MM.1S (cell line): Measurements from ENCODE around the gene TBATA.

ENCODE experiments used
- DNase-seq: peaks from one replicate; pipeline ENCODE4 v3.0.0-alpha.2; 2015
- H2AFZ ChIP-seq: fragments of 300-600 bp; sonication (generic); 2 replicates; pipeline ENCODE4 v1.6.0; 2016; ENCODE audit warnings: antibody characterized with exemption, low read length
- H3F3A ChIP-seq: fragments of 300-600 bp; sonication (generic); 2 replicates; pipeline ENCODE4 v1.6.1; 2016; ENCODE audit warnings: mild to moderate bottlenecking, antibody characterized with exemption, low read length, moderate library complexity, mixed read lengths; ENCODE audit not compliant: insufficient read depth
- H3K27ac ChIP-seq: fragments of 300-600 bp; sonication (generic); 2 replicates; pipeline ENCODE4 v1.5.1; 2016; ENCODE audit warnings: mild to moderate bottlenecking, low read length
- H3K27me3 ChIP-seq: fragments of 300-600 bp; sonication (generic); replicated peaks from 2 replicates; pipeline ENCODE4 v1.6.0; 2016; ENCODE audit warnings: low read length; ENCODE audit not compliant: insufficient read depth
- H3K36me3 ChIP-seq: fragments of 300-600 bp; sonication (generic); replicated peaks from 2 replicates; pipeline ENCODE4 v1.6.1; 2016; ENCODE audit warnings: mild to moderate bottlenecking, low read length, mixed read lengths; ENCODE audit not compliant: insufficient read depth
- H3K4me1 ChIP-seq: fragments of 300-600 bp; sonication (generic); 2 replicates; pipeline ENCODE4 v1.6.1; 2016; ENCODE audit warnings: low read length, mixed read lengths
- H3K4me2 ChIP-seq: fragments of 300-600 bp; sonication (generic); 2 replicates; pipeline ENCODE4 v1.6.0; 2016; ENCODE audit warnings: low read depth, low read length
- H3K4me3 ChIP-seq: fragments of 300-600 bp; sonication (generic); 2 replicates; pipeline ENCODE4 v1.5.1; 2016; ENCODE audit warnings: low read length, mixed read lengths
- H3K79me2 ChIP-seq: fragments of 300-600 bp; sonication (generic); 2 replicates; pipeline ENCODE4 v1.6.1; 2016; ENCODE audit warnings: mixed run types, low read length, mixed read lengths
- H3K9ac ChIP-seq: fragments of 300-600 bp; sonication (generic); 2 replicates; pipeline ENCODE4 v1.6.1; 2016; ENCODE audit warnings: low read length, mixed read lengths
- H3K9me2 ChIP-seq: fragments of 300-600 bp; sonication (generic); replicated peaks from 2 replicates; pipeline ENCODE4 v1.6.1; 2016; ENCODE audit warnings: mild to moderate bottlenecking, low read length, mixed read lengths; ENCODE audit not compliant: insufficient read depth
- H3K9me3 ChIP-seq: fragments of 300-600 bp; sonication (generic); replicated peaks from 2 replicates; pipeline ENCODE4 v1.6.1; 2016; ENCODE audit warnings: mild to moderate bottlenecking, low read length, mixed read lengths; ENCODE audit not compliant: insufficient read depth
- H4K20me1 ChIP-seq: fragments of 300-600 bp; sonication (generic); 2 replicates; pipeline ENCODE4 v1.6.1; 2016; ENCODE audit warnings: mild to moderate bottlenecking, low read length, moderate library complexity, mixed read lengths; ENCODE audit not compliant: insufficient read depth
- EZH2 ChIP-seq: fragments of 300-600 bp; sonication (generic); optimal IDR thresholded peaks from 2 replicates; pipeline ENCODE3; 2017; ENCODE audit warnings: low read depth, mild to moderate bottlenecking, antibody characterized with exemption, low read length, mixed read lengths
- EZH2phosphoT487 ChIP-seq: fragments of 300-600 bp; sonication (generic); IDR thresholded peaks from 2 replicates; pipeline ENCODE4 v1.6.1; 2018; ENCODE audit warnings: antibody characterized with exemption, low read length
- TF ChIP-seq, protein P1 (sequence below): fragments of 300-600 bp; sonication (generic); IDR thresholded peaks from 2 replicates; pipeline ENCODE4 v1.5.1; 2016; ENCODE audit warnings: antibody characterized with exemption, low read length, mixed read lengths

TBATA gene

DNA sequence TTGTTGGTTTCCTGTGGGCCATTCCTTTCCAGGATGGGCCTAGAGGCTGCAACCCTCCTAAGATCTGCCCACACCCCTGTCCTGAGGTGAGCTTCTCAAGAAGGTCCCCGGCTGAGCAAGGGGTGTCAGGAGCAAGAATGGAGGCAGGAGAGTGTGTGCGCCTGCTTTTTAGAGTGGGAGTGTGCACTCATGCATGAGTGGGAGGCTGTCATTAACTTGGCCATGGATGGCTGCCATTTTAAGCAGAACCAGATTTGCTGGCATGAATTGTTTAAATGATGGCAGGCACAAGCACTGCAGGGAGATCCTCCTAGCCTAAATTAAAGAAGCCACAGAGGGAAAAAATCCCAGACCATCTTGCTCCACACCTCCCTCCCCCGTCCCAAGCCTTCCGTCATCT lies 27.6 kb upstream of the TBATA start:
- no peaks in the 10 kb centered on the region for H3F3A ChIP-seq
- TF ChIP-seq, protein P1, sequence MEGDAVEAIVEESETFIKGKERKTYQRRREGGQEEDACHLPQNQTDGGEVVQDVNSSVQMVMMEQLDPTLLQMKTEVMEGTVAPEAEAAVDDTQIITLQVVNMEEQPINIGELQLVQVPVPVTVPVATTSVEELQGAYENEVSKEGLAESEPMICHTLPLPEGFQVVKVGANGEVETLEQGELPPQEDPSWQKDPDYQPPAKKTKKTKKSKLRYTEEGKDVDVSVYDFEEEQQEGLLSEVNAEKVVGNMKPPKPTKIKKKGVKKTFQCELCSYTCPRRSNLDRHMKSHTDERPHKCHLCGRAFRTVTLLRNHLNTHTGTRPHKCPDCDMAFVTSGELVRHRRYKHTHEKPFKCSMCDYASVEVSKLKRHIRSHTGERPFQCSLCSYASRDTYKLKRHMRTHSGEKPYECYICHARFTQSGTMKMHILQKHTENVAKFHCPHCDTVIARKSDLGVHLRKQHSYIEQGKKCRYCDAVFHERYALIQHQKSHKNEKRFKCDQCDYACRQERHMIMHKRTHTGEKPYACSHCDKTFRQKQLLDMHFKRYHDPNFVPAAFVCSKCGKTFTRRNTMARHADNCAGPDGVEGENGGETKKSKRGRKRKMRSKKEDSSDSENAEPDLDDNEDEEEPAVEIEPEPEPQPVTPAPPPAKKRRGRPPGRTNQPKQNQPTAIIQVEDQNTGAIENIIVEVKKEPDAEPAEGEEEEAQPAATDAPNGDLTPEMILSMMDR = no peak
- no peak overlapping the region for H3K9ac ChIP-seq
- no peaks in the 10 kb centered on the region for H3K36me3 ChIP-seq
- H3K4me1 ChIP-seq = no peaks in the 10 kb centered on the region
- no peaks in the 10 kb centered on the region for H4K20me1 ChIP-seq
- no peaks in the 10 kb centered on the region for H3K79me2 ChIP-seq
- no peak overlapping the region for H3K4me2 ChIP-seq
- H2AFZ ChIP-seq = no peak overlapping the region
- no peaks in the 10 kb centered on the region for H3K27me3 ChIP-seq
- DNase-seq = no peak
- no peak overlapping the region for H3K4me3 ChIP-seq
- H3K27ac ChIP-seq = no peak overlapping the region
- no peaks in the 10 kb centered on the region for H3K9me2 ChIP-seq
- no peaks in the 10 kb centered on the region for H3K9me3 ChIP-seq

DNA sequence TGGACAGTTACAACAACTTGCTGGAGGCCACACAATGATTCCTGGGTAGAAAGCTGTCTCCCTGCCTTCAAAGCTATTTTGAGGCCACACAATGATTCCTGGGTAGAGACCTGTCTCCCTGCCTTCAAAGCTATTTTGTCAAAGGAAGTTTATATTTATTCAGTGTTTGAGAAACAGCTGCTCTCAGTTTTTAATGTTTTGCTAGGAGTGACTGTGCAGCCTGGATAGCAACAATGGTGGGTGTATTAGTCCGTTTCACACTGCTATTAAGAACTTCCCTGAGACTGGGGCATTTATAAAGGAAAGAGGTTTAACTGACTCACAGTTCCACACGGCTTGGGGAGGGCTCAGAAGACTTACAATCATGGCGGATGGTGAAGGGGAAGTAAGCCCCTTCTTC lies 26.7 kb upstream of the TBATA start:
- Histone ChIP-seq H3K27me3 (no peaks in the 10 kb centered on the region), H3K79me2 (no peaks in the 10 kb centered on the region), H3K9me2 (no peaks in the 10 kb centered on the region), H3F3A (no peaks in the 10 kb centered on the region), H3K4me2 (no peak overlapping the region), H2AFZ (no peak overlapping the region), H3K4me3 (no peak overlapping the region), H3K9ac (no peak overlapping the region), H3K9me3 (no peaks in the 10 kb centered on the region), H3K4me1 (no peaks in the 10 kb centered on the region), H4K20me1 (no peaks in the 10 kb centered on the region), H3K36me3 (no peaks in the 10 kb centered on the region), H3K27ac (no peak overlapping the region)
- no peak for DNase-seq
- no peak for TF ChIP-seq EZH2
- TF ChIP-seq, protein P1 = no peak
- no peak for TF ChIP-seq EZH2phosphoT487

DNA sequence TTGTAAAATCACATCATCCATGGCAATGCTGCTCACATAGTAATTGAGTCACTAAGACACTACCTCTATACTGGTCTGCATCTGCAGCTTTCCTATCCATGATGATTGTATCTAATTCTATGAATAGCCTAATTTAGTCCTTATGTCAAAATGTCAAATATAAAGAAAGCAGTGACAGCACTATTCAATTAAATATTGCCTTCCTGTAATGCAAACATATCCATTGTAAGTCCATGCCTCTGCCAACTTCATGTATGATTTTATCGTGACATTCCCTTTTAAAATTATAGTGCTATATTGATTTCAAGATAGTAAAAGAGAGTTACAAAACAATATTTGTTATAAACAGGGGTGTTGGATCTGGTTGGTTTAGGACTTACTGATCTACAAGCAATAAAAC lies 25.8 kb upstream of the TBATA start:
- Histone ChIP-seq H3K27ac (no peak overlapping the region), H3K36me3 (no peaks in the 10 kb centered on the region), H3K4me1 (no peaks in the 10 kb centered on the region), H2AFZ (no peak overlapping the region), H3K27me3 (no peaks in the 10 kb centered on the region), H3K4me2 (no peak overlapping the region), H3K9me2 (no peaks in the 10 kb centered on the region), H3K9ac (no peak overlapping the region), H3K79me2 (no peaks in the 10 kb centered on the region), H3K9me3 (no peaks in the 10 kb centered on the region), H3K4me3 (no peak overlapping the region), H3F3A (no peaks in the 10 kb centered on the region), H4K20me1 (no peaks in the 10 kb centered on the region)
- DNase-seq = no peak
- no peak for TF ChIP-seq EZH2phosphoT487
- TF ChIP-seq, protein P1 = no peak
- no peak for TF ChIP-seq EZH2

DNA sequence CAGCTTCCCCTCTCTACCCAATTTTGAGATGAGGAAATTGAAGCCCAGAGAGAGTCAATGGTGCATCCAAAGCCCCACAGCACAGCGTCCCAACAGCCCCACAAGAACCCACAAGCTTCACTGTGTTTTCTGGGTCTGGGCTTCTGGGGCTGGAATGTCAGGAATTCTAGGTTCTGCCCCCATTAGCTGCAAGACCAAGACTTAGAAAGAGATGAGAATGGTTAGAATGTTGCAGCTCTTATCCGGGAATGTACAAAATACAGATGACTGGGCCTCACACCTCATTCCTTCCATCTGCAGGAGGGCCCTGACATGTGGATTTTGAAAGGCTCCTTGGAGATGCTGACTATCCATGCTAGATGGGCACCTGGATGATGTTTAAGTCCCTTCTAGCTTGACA lies 24.5 kb upstream of the TBATA start:
- Histone ChIP-seq H3K4me3 (no peak overlapping the region), H3K27ac (no peak overlapping the region), H3K9me3 (no peaks in the 10 kb centered on the region), H3K27me3 (no peaks in the 10 kb centered on the region), H3K9ac (no peak overlapping the region), H3K4me1 (no peaks in the 10 kb centered on the region), H3K9me2 (no peaks in the 10 kb centered on the region), H3F3A (no peaks in the 10 kb centered on the region), H2AFZ (no peak overlapping the region), H3K36me3 (no peaks in the 10 kb centered on the region), H3K4me2 (no peak overlapping the region), H3K79me2 (no peaks in the 10 kb centered on the region), H4K20me1 (no peaks in the 10 kb centered on the region)
- TF ChIP-seq EZH2phosphoT487 = no peak
- TF ChIP-seq, protein P1 = no peak
- no peak for TF ChIP-seq EZH2
- DNase-seq = no peak
